SK-N-SH (cell line): ENCODE results near the gene SPON1. TPM values are rescaled to one million over a fixed set of nuclear protein-coding genes. Genes with fewer than 3 reads are reported as not detected.

Experiments used
- CTCF ChIA-PET: fragments of 300-600, 350-600 bp; formaldehyde crosslinking; extraction: SDS; loops from one replicate; lab custom pipeline; 2021; lab: Yijun Ruan, JAX
- POLR2A ChIA-PET: fragments of 350-600 bp; sonication (Branson Sonifier 250); formaldehyde crosslinking; extraction: SDS; loops from one replicate; lab custom pipeline; 2020; ENCODE audit warnings: antibody characterized with exemption, inconsistent platforms; lab: Yijun Ruan, JAX
- DNase-seq: peaks from one replicate; pipeline ENCODE4 v3.0.0; 2012
- H2AFZ ChIP-seq: fragments of 200-600 bp; sonication (generic); 2 replicates; pipeline ENCODE4 v1.8.1; 2016; ENCODE audit warnings: antibody characterized with exemption, mild to moderate bottlenecking, low read depth
- H3F3A ChIP-seq: fragments of 200-600 bp; sonication (generic); replicated peaks from 2 replicates; pipeline ENCODE3; 2016; ENCODE audit warnings: antibody characterized with exemption, mild to moderate bottlenecking; ENCODE audit not compliant: insufficient read depth
- H3K27ac ChIP-seq, 2 experiments: fragments of 200-500 bp in 1 of 2; fragments of 200-600 bp in 1 of 2; sonication (Bioruptor generic) in 1 of 2; sonication (generic), shearing (Covaris generic) in 1 of 2; 2 replicates each; pipeline versions ENCODE4 v1.5.1 to v1.6.1; 2014 to 2016; ENCODE audit warnings: low read depth in 2 of 2, inconsistent platforms in 1 of 2, low read length in 1 of 2, mild to moderate bottlenecking in 1 of 2, mixed read lengths in 1 of 2
- H3K27me3 ChIP-seq: fragments of 200-600 bp; sonication (generic), shearing (Covaris generic); 2 replicates; pipeline ENCODE4 v1.6.1; 2016; ENCODE audit warnings: mixed run types; ENCODE audit not compliant: insufficient read depth
- H3K36me3 ChIP-seq, 2 experiments: fragments of 200-500 bp in 1 of 2; fragments of 200-600 bp in 1 of 2; sonication (Bioruptor generic) in 1 of 2; sonication (generic) in 1 of 2; replicated peaks in 1 of 2; 2 replicates each; pipeline versions ENCODE3 to v1.5.1; 2014 to 2016; ENCODE audit warnings: low read length in 1 of 2, mild to moderate bottlenecking in 1 of 2; ENCODE audit not compliant: insufficient read depth in 2 of 2, control insufficient read depth in 1 of 2
- H3K4me1 ChIP-seq, 2 experiments: fragments of 200-500 bp in 1 of 2; fragments of 200-600 bp in 1 of 2; sonication (Bioruptor generic) in 1 of 2; sonication (generic), shearing (Covaris generic) in 1 of 2; 2 replicates each; pipeline versions ENCODE4 v1.5.1 to v1.6.1; 2014 to 2016; ENCODE audit warnings: low read depth in 1 of 2, low read length in 1 of 2, mixed run types in 1 of 2; ENCODE audit not compliant: insufficient read depth in 2 of 2, control insufficient read depth in 1 of 2
- H3K4me2 ChIP-seq: fragments of 200-600 bp; sonication (generic), shearing (Covaris generic); 2 replicates; pipeline ENCODE4 v1.6.1; 2017; ENCODE audit warnings: mixed run types
- H3K4me3 ChIP-seq, 2 experiments: fragments of 200-500 bp in 1 of 2; fragments of 200-600 bp in 1 of 2; sonication (Bioruptor generic) in 1 of 2; sonication (generic), shearing (Covaris generic) in 1 of 2; 2 replicates each; pipeline versions ENCODE4 v1.5.1 to v1.8.1; 2014 to 2016; ENCODE audit warnings: low read depth in 2 of 2, inconsistent platforms in 1 of 2, low read length in 1 of 2, mild to moderate bottlenecking in 1 of 2, mixed read lengths in 1 of 2, moderate library complexity in 1 of 2
- H3K79me2 ChIP-seq: fragments of 200-600 bp; sonication (generic); 2 replicates; pipeline ENCODE4 v1.8.1; 2017; ENCODE audit warnings: mild to moderate bottlenecking; ENCODE audit not compliant: insufficient read depth
- H3K9ac ChIP-seq: fragments of 200-600 bp; sonication (generic); 2 replicates; pipeline ENCODE4 v1.6.1; 2017; ENCODE audit warnings: mixed run types
- H3K9me2 ChIP-seq: fragments of 200-600 bp; sonication (generic); 2 replicates; pipeline ENCODE4 v1.6.1; 2017; ENCODE audit warnings: mixed run types
- H3K9me3 ChIP-seq: fragments of 200-600 bp; sonication (generic); 2 replicates; pipeline ENCODE4 v1.6.1; 2017; ENCODE audit warnings: mixed run types, mild to moderate bottlenecking, moderate library complexity
- H4K20me1 ChIP-seq: fragments of 200-600 bp; sonication (generic); 2 replicates; pipeline ENCODE4 v1.6.1; 2017; ENCODE audit warnings: mild to moderate bottlenecking, mixed run types; ENCODE audit not compliant: insufficient read depth
- CHD2 ChIP-seq: fragments of 150-350 bp; IDR thresholded peaks from 2 replicates; pipeline ENCODE4 v1.6.1; 2018; ENCODE audit warnings: low read length; ENCODE audit not compliant: partially characterized antibody
- FOSL2 ChIP-seq: IDR thresholded peaks from 2 replicates; pipeline ENCODE4 v1.4.0; 2012; ENCODE audit warnings: low read depth, mild to moderate bottlenecking, moderate library complexity, borderline replicate concordance
- FOXM1 ChIP-seq: IDR thresholded peaks from 2 replicates; pipeline ENCODE4 v1.4.0; 2012; ENCODE audit warnings: low read depth, mild to moderate bottlenecking
- GABPA ChIP-seq: IDR thresholded peaks from 2 replicates; pipeline ENCODE4 v1.4.0; 2012; ENCODE audit warnings: low read depth, mild to moderate bottlenecking
- GATA2 ChIP-seq: sonication (generic); formaldehyde crosslinking; IDR thresholded peaks from 2 replicates; pipeline ENCODE4 v1.5.0; 2020; ENCODE audit warnings: mild to moderate bottlenecking, missing genetic modification reagents
- JUND ChIP-seq: IDR thresholded peaks from 2 replicates; pipeline ENCODE4 v1.4.0; 2012
- MEF2A ChIP-seq: IDR thresholded peaks from 2 replicates; pipeline ENCODE4 v1.4.0; 2012; ENCODE audit warnings: low read depth, borderline replicate concordance
- MXI1 ChIP-seq: IDR thresholded peaks from 2 replicates; pipeline ENCODE4 v1.6.1; 2012; ENCODE audit warnings: mild to moderate bottlenecking, low read depth, low read length, improper control_type of control experiment
- NRF1 ChIP-seq: IDR thresholded peaks from 2 replicates; pipeline ENCODE4 v1.6.1; 2012; ENCODE audit warnings: low read depth, mild to moderate bottlenecking, low read length
- POLR2AphosphoS5 ChIP-seq: IDR thresholded peaks from 2 replicates; pipeline ENCODE4 v1.6.1; 2012; ENCODE audit warnings: low read depth, low read length
- RFX5 ChIP-seq: IDR thresholded peaks from 2 replicates; pipeline ENCODE4 v1.6.1; 2012; ENCODE audit warnings: mild to moderate bottlenecking, improper control_type of control experiment, low read length
- SIN3A ChIP-seq: IDR thresholded peaks from 2 replicates; pipeline ENCODE4 v1.6.1; 2012; ENCODE audit warnings: low read depth, mild to moderate bottlenecking, low read length, moderate library complexity, borderline replicate concordance
- TCF12 ChIP-seq: IDR thresholded peaks from 2 replicates; pipeline ENCODE4 v1.4.0; 2012
- YY1 ChIP-seq: IDR thresholded peaks from 2 replicates; pipeline ENCODE4 v1.4.0; 2012; ENCODE audit warnings: low read depth, mild to moderate bottlenecking
- WGBS: methylation state at CpG from one replicate; pipeline ENCODE4 v1.1.6; 2017; ENCODE audit warnings: low lambda C conversion rate; 5-methylcytosine and 5-hydroxymethylcytosine counted together
- polyA plus RNA-seq, 3 experiments: library from polyadenylated mRNA; depleted of rRNA; stranded (reverse); fragments of >200 nt; gene quantifications; 2 replicates each; pipeline ENCODE4 v1.2.3, GENCODE V29; 2012
- TF ChIP-seq, protein P1 (sequence below): IDR thresholded peaks from 2 replicates; pipeline ENCODE4 v1.4.0; 2012; ENCODE audit warnings: low read depth, borderline replicate concordance
- TF ChIP-seq, protein P2 (sequence below): IDR thresholded peaks from 2 replicates; pipeline ENCODE4 v1.4.0; 2012; ENCODE audit warnings: low read depth, borderline replicate concordance
- TF ChIP-seq, protein P3 (sequence below): fragments of 150-350 bp; IDR thresholded peaks from 2 replicates; pipeline ENCODE4 v1.6.1; 2016; ENCODE audit warnings: mild to moderate bottlenecking, low read depth, low read length

Gene SPON1
- polyA plus RNA-seq, 1 of the 3 experiments (the other 2 are of a cell fraction), result not detected

DNA sequence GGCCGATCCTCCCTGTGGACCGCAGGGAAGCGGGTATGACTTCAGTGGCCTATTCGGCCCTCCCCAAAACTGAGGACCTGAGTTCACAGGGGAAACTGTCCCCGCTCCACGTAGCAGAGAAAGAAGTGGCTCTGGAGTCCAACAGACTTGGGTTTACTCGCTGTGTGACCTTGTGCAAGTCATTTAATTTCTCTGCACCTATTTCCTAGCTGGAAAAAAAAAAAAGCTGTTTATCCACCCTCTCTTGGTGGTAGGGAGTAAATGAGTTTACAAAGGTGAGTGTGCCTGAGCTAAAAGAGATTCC is 2.2 kb downstream of the SPON1 start:
- ChIA-PET POLR2A (no interaction called here), CTCF (interaction anchor here (1.3 to 15.0 kb wide), 5 partner anchors 8 to 285 kb away, joined by 3 to 101 read pairs (median 8); no protein-coding TSS in a partner anchor)
- whole genome bisulfite sequencing, result 75% methylated on average over 4 of the region's 7 CpGs
- H4K20me1 ChIP-seq, result no peaks in the 10 kb centered on the region
- H3K4me3 ChIP-seq, result no peak overlapping the region
- H3K9ac ChIP-seq, result no peak overlapping the region
- TF ChIP-seq NRF1 (no peak), RFX5 (no peak), YY1 (no peak), MEF2A (no peak), TCF12 (no peak), MXI1 (no peak), CHD2 (no peak), GABPA (no peak), SIN3A (no peak), POLR2AphosphoS5 (no peak), JUND (no peak), FOXM1 (no peak), FOSL2 (no peak), GATA2 (CRISPR knock-in tag) (no peak)
- TF ChIP-seq, protein P1, sequence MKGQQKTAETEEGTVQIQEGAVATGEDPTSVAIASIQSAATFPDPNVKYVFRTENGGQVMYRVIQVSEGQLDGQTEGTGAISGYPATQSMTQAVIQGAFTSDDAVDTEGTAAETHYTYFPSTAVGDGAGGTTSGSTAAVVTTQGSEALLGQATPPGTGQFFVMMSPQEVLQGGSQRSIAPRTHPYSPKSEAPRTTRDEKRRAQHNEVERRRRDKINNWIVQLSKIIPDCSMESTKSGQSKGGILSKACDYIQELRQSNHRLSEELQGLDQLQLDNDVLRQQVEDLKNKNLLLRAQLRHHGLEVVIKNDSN, result no peak
- TF ChIP-seq, protein P2, sequence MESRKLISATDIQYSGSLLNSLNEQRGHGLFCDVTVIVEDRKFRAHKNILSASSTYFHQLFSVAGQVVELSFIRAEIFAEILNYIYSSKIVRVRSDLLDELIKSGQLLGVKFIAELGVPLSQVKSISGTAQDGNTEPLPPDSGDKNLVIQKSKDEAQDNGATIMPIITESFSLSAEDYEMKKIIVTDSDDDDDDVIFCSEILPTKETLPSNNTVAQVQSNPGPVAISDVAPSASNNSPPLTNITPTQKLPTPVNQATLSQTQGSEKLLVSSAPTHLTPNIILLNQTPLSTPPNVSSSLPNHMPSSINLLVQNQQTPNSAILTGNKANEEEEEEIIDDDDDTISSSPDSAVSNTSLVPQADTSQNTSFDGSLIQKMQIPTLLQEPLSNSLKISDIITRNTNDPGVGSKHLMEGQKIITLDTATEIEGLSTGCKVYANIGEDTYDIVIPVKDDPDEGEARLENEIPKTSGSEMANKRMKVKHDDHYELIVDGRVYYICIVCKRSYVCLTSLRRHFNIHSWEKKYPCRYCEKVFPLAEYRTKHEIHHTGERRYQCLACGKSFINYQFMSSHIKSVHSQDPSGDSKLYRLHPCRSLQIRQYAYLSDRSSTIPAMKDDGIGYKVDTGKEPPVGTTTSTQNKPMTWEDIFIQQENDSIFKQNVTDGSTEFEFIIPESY, result no peak
- TF ChIP-seq, protein P3, sequence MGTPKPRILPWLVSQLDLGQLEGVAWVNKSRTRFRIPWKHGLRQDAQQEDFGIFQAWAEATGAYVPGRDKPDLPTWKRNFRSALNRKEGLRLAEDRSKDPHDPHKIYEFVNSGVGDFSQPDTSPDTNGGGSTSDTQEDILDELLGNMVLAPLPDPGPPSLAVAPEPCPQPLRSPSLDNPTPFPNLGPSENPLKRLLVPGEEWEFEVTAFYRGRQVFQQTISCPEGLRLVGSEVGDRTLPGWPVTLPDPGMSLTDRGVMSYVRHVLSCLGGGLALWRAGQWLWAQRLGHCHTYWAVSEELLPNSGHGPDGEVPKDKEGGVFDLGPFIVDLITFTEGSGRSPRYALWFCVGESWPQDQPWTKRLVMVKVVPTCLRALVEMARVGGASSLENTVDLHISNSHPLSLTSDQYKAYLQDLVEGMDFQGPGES, result no peak
- H3K4me2 ChIP-seq, result no peak overlapping the region
- no peak overlapping the region for H2AFZ ChIP-seq
- H3K9me2 ChIP-seq, result no peaks in the 10 kb centered on the region
- H3K27ac ChIP-seq, result no peak overlapping the region
- peaks cover 61% of the 10 kb centered on the region for H3K27me3 ChIP-seq
- DNase-seq, result no peak
- H3K79me2 ChIP-seq, result no peaks in the 10 kb centered on the region
- H3K4me1 ChIP-seq, result peaks cover 0 to 7% of the 10 kb centered on the region in 2 experiments; a peak in 1 of 4 replicates
- H3K9me3 ChIP-seq, result no peaks in the 10 kb centered on the region
- H3K36me3 ChIP-seq, result no peaks in the 10 kb centered on the region
- no peaks in the 10 kb centered on the region for H3F3A ChIP-seq

DNA sequence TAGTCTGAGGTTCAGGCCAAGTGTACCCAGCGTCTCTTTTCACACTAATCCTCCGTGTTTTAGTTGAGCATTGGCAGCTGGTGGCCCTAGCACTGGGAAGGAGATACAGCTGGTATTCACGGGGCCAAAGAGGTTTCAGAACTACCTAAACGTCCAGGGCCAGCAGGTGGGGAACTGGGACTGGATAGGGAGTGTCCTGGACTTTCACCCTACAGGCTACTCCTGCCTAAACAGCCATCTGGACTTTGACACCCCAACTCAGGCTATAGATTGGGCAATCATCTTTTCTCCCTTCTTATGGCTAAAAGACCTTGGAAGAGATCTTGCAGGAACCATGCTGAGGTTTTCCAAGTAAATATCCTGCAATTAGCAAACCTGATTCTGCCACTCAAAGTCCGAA is 2.8 kb downstream of the SPON1 start:
- H3K27ac ChIP-seq, result no peak overlapping the region
- H3K79me2 ChIP-seq, result no peaks in the 10 kb centered on the region
- H3K4me1 ChIP-seq, result peaks cover 0 to 7% of the 10 kb centered on the region in 2 experiments; a peak in 1 of 4 replicates
- DNase-seq, result no peak
- H4K20me1 ChIP-seq, result no peaks in the 10 kb centered on the region
- H3K9me3 ChIP-seq, result no peaks in the 10 kb centered on the region
- H3K9ac ChIP-seq, result no peak overlapping the region
- ChIA-PET POLR2A (no interaction called here), CTCF (interaction anchor here (1.6 to 15.0 kb wide), 3 partner anchors 9 to 284 kb away, joined by 5 to 101 read pairs (median 8); no protein-coding TSS in a partner anchor)
- no peaks in the 10 kb centered on the region for H3F3A ChIP-seq
- H3K4me3 ChIP-seq, result no peak overlapping the region
- H2AFZ ChIP-seq, result no peak overlapping the region
- TF ChIP-seq, protein P2, result no peak
- H3K4me2 ChIP-seq, result no peak overlapping the region
- no peaks in the 10 kb centered on the region for H3K36me3 ChIP-seq
- WGBS, result 21% methylated on average over 5 of the region's 5 CpGs
- peaks cover 57% of the 10 kb centered on the region for H3K27me3 ChIP-seq
- no peaks in the 10 kb centered on the region for H3K9me2 ChIP-seq
